ELR (cell line): ENCODE data around the gene WDTC1.
"Not testable (repeated sequence)": the region's sequence is repeated elsewhere in the genome, so short reads cannot be mapped to it uniquely, and the experiment has no call there.

Source experiments
- DNase-seq: peaks from one replicate; pipeline ENCODE4 v3.0.0-alpha.2; 2015; ENCODE audit warnings: low read depth

WDTC1 gene

DNA sequence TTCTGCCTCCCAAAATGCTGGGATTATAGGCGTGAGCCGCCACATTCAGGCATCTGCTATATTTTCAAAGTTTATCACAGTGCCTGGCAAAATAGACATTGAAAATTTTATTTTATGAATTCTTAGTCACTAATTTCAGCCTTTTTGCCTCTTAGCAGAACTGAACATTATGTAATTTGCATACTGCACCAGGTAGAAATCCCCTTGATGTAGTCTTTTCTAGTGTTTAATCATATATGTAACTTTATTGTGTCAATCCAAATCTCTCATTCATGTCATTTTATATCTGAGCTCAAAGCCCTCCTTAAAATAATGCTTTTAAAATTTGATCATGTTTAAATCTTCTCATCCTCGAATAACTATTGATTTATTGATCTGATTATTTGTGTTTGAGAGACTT, 19.2 kb downstream of the WDTC1 start:
- DNase-seq = no peak

DNA sequence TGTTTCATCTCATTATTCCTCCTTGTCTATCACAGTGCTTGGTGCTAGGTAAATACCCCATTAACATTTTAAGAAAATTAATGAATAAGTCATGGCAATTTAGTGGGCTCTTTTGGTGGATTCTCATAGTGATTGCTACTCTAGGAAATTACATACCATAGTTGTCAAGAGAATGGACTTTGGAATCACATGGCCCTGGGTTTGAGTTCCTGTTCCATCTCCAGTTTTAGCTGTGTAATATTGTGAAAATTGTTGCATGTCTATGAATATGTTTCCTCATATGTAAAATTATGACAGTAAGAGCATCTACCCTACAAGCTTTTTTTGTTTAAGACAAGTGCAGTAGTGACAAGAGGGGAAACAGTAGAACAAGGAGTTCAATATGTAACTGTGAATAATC, 20.7 kb downstream of the WDTC1 start:
- DNase-seq = no peak

DNA sequence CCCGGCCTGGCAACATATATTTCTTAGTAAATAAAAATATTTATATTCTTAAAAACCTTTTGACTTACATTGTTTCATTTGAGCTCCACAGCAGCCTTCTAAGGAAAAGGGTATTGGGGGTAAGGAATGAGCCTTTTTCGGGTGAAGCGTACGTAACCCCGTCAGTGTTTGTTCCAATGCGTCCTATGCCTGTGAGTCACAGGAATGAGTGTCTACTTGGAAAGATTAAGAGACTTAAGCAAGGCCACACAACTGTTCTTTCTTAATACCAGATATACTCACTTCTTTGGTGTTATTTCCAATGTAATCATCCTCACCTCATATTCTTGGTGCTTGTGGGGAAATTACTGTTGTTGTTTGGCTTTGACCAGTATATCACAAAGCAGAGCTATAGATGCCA, 22.7 kb downstream of the WDTC1 start:
- no peak for DNase-seq

DNA sequence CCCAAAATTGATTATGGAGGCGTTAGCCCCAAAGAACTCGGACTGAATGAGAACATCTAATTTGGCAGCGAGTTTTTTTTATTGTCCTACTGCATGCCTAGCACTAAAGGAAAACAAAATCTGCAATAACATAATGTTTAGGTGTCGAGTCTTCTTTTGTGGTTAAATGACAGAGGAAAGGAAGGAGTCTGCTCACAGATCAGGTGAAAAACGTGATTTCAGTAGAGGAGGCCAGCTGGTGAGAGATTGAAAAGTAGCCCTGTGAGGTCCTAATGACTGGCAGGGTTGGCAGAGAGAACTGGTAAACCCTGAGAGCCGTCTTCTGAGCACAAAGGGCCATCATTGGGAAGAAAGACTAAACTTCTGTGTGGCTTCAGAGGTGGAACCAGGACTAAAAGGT, 24.2 kb downstream of the WDTC1 start:
- DNase-seq = no peak

DNA sequence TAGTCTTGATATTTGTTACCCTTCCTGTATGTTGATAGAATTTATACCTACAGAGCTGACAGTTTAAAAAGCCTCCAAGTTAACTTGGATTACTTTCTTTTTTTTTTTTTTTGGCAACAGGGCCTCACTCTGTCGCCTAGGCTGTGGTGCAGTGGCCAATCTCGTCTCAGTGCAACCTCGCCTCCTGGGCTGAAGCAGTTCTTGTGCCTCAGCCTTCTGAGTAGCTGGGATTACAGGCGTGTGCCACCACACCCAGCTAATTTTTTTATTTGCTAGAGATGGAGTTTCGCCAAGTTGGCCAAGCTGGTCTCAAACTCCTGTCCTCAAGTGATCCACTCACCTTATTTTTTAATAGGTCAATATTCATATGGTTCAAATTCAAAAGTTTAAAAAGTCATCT, 32.7 kb downstream of the WDTC1 start:
- no peak for DNase-seq

DNA sequence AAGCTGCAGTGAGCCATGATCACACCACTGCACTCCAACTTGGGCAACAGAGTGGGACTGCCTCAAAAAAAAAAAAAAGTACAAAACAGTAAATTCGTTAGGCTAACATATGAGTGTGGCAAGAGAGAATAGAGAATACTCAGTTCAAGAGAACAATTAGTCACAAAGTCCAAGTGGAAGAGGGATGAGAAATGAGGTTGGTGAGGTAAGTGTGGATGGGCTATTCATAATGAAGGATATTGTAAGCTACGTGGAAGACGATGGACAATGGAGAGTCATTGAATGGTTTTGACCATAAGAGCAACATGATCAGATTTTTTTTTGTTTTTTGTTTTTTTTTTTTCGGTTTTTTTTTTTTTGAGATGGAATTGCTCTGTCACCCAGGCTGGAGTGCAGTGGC, 34.8 kb downstream of the WDTC1 start:
- no peak for DNase-seq

DNA sequence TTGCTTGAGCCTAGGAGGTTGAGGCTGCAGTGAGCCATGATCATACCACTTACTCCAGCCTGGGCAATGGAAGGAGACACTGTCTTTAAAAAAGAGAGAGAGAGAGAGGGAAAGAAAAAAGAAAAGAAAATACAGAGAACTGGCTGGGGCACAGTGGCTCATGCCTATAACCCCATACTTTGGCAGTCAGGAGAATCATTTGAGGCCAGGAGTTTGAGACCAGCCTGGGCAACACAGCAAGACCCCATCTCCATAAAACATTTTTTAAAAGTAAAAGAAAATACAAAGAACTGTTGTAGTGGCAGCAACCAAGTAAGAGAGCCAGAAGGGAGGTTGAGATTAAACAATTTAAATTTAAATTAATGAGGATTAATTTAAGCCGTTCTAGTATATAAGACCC, 39.8 kb downstream of the WDTC1 start:
- DNase-seq = no peak

DNA sequence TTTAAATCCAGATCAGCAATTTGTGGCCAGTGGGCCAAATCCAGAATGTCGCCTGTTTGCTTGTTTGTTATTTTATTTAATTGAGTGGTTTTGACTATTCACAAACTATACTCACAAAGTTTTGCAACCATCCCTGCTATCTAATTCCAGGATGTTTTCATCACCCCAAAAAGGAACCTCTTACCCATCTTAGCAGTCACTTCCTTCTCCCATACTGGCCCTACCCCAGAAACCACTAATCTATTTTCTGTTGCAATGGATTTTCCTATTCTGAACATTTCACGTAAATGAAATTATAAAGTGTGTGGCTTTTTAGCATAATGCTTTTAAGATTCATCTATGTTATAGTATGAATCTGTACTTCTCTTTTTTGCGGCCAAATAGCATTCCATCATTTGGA, 41.3 kb downstream of the WDTC1 start:
- no peak for DNase-seq

DNA sequence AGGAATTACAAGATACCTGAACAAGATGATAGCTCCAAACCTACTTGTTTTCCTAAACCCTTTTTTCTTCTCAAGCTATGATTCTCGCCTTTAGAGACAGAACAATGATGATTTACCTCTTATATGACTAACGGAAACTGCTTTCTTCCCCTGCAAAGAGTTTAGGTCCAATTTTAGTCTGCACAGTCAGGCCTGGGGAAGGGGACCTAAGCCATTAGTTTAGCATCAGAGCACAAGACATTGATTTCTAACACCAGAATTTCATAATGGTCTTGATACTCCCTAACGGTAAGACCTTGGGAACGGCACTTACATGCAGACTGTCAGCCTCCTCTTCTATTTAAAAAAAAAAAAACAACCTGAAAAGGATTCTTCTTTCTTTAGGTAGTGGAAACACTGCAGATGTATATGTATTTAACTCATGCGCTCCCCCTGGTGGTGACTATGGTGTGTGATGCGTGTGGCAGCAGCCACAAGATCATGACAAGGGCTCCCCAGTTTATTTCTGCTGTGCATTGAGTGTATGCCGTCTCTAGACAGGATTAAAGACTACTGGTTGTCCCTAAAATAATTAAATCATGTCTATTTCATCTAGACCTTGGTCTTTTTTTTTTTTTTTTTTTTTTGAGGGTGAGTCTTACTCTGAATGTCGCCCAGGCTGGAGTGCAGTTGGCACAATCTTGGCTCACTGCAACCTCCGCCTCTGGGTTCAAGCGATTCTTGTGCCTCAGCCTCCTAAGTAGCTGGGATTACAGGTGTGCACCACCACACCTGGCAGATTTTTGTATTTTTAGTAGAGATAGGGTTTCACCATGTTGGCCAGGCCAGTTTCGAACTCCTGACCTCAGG, 50.2 kb downstream of the WDTC1 start:
- peak; percentile 83 for DNase-seq

DNA sequence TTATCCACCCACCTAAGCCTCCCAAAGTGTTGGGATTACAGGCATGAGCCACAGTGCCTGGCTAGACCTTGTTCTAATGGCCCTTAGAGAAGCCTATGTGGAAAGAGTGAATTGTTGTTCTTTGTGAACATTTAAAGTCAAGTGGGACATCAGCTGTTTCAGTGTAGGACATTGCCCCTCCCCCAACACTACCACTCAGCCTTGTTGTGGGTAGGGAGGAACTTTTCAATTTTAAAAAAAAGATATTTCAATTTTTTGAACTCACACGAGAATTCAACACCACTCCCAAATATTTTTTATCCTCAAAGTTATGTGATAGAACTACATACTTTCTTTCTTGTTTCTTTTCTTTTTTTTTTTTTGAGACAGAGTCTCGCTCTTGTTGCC, 50.8 kb downstream of the WDTC1 start:
- no peak for DNase-seq

DNA sequence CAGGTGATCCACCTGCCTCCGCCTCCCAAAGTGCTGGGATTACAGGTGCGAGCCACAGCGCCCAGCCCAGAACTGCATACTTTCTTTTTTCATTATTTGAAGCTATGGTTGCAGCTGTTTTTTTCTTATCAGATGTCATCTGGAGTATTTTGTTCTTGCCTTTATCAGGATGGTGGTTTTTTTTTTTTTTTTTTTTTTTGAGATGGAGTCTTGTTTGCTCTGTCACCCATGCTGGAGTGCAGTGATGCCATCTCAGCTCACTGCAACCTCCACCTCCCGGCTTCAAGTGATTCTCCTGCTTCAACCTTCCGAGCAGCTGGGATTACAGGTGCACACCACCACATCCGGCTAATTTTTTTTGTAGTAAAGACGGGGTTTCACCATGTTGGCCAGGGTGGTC, 51.4 kb downstream of the WDTC1 start:
- DNase-seq = not testable (repeated sequence)

DNA sequence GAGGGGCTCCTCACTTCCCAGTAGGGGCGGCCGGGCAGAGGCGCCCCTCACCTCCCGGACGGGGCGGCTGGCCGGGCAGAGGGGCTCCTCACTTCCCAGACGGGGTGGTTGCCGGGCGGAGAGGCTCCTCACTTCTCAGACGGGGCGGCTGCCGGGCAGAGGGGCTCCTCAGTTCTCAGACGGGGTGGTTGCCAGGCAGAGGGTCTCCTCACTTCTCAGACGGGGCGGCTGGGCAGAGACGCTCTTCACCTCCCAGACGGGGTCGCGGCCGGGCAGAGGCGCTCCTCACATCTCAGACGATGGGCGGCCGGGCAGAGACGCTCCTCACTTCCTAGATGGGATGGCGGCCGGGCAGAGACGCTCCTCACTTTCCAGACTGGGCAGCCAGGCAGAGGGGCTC, 54.7 kb downstream of the WDTC1 start:
- DNase-seq = not testable (repeated sequence)

DNA sequence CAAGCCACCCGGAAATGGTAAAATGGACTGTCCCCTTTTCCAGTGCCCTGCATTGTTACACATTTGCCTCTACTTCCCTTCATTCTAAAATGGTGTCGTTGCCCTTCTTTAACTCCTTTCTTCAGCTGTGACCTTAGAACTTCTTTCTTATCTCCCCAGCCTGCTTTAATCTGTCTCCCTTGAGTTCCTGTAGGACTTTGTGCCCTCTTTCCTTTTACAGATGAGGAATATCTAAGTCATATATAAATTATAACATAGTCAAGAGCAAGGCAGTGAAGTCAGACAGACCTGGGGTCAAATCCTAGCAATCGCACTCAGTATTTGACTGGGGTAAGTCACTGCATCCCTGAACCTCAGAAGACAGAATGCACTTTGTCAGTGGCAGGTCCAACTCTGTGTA, 56.1 kb downstream of the WDTC1 start:
- no peak for DNase-seq

DNA sequence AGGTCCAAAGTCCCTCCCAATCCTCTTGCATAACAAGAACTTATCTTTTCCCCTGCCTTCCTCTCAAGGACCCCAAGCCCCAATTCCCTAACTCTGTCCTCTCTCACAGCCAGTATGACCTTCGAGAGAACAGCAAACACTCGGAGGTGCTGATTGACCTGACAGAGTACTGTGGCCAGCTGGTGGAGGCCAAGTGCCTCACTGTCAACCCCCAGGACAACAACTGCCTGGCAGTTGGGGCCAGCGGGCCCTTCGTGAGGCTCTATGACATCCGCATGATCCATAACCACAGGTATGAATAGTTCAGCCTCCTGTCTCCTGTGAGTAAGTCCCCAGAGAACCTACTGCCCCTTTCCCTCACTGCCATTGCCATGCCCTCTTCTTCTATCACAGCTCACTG, 57.7 kb downstream of the WDTC1 start:
- DNase-seq = peak; percentile 89

DNA sequence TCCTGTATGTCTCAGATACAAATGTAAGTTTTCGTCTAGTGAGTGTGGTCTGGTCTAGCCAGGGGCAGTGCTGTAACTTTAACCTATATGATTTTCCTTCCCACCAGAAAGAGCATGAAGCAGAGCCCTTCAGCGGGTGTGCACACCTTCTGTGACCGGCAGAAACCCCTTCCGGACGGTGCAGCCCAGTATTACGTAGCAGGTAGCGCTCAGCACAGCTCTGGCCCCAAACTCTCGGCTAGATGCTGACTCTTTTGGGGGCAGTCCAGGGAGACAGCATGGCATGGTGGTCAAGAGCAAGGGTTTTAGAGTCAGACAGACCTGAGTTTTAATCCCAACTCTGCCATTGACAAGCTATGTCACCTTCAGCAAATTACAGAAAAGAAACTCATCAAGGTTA, 59.5 kb downstream of the WDTC1 start:
- no peak for DNase-seq

DNA sequence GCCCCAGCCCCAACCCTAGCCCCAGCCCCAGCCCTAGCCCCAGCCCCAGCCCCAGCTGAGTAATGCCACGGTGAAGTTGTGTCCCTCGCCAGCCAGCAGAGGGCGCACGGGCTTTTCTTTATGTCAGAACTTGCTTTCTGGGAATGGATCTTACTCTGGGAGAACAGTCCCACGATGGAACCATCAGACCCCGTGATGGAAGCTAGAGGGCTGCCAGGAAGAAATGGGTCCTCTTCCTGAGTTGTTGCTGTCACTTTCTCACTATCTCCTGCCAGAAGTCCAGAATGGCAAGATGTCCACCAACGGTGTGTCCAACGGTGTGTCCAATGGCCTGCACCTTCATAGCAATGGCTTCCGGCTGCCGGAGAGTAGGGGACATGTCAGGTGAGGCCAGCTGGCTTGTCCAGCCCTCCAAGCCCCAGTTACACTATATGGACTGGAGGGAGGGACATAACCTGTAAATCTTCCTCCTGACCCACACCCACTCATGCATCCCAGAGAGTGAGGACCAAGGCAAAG, 62.4 kb downstream of the WDTC1 start:
- DNase-seq = peak; percentile 73

DNA sequence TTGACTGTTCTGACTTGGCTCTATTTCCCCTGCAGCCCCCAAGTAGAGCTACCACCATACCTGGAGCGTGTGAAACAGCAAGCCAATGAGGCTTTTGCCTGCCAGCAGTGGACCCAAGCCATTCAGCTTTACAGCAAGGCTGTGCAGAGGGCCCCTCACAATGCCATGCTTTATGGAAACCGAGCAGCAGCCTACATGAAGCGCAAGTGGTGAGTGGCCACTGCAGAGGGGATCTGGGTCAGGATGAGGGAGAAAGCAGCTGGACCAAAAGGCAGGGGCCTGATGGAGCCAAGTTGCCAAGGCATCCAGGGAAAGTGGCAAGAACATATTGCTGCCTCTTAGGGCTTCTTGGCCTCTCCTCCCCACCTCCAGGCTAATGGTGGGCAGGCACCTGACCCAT, 63.5 kb downstream of the WDTC1 start:
- no peak for DNase-seq

DNA sequence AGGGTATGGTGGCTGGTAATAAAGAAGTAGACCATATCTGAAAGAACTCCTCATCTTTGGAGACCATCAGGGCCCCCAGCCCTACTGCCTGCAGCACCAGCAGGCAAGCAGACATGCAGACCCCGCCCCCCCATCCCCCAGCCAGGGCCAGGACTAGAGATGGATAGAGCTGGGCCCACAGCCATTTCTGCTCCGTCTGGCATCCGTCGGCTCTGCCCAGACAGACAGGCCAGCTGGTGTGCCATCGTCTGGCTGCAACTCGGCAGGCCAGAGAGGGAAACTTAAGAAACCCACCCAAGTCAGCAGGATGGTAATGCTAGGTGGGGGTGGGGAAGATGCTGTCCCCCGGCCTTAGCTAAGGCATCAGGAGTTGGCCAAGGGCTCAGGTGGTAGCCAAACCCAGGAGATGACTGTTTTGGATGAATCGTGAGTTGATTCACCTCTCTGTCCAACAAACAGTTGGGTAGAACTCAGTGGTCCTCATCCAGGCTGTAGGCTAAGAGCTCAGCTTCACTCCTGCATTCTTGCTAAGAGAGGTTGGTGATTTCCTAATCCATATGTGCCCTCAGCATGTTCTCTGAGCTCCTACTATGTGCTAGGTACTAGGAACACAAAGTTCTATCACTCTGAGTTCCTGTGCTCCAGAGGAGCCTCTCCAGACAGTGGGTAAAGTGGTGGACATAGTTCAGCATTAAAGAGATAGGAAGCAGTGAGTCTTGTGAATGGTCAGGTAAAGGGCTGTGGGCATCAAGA, 64.4 kb downstream of the WDTC1 start:
- DNase-seq = peak; percentile 39

DNA sequence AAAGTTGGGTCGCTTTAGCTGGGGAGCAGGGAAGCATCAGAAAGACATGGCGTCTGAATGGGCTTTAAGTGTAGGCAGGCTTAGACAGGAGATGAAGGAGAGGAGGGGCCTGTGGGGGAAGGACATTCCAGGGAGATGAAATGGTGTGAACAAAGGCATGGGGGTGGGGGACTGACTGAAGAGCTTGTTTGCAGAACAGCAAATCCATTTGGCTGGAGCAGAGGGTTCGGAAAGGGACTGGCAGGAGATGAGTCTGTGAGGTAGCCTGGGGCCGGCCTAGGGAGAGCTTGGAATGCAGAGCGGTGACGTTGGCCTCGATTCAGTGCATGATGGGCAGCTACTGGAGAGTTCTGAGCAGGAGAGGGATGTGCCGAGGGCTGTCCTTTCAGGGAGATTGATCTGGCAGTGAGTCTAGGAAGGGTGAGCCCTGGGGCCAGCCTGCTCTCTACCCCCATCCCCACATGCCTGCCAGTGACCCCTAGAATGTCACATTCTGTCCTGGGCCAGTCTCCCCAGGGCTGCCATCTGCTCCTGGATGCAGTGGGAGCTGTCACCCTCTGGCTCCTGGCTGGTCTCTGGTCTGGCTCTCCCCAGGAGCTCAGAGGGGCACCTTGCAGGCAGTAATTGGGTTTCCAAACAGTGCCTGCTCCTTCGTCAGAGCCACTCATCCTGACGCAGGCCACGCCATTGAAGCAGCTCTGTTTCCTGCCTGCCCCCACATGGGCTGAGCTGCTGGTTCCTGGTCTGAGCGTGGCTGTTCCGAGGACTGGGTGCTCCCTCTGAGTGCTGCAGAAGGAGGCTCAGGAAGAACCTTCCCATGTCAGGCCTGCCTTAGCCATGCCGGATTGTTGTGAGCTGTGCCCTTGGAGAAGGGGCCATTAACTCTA, 65.2 kb downstream of the WDTC1 start:
- peak; percentile 98 for DNase-seq

DNA sequence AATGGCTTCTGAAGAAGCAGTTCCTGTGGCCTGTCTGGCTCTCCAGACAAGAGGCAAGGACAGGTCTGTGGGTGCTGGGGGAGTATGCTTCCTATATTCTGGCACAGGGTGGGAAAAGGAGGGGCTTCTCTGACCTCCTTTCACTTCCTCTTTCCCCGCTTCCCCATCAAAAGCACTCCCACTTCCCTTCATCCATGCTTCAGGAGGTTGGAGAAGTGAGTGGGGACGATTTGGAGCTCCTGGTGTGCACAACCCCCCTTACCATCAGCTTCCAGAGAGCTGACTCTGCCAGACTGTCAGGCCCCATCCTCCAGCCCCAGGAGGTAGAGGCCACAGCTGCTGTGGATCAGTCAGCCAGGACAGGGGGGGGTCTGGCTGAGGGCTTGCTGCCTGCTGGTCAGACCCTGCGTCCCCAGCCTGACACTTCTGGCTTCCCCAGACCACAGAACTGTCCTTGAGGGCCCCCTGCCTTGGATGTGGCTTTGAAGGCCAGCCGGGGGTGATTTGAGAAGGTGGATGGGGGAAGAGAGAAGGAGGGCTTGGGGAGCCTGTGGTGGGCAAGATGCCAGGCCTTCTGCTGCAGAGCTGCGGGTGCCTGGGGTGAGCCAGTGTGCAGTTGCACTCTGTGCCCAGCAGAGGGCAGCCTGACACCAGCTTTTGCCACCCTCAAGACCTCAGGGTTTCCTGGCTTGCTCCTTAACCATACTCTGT, 66.1 kb downstream of the WDTC1 start:
- DNase-seq = peak; percentile 83

DNA sequence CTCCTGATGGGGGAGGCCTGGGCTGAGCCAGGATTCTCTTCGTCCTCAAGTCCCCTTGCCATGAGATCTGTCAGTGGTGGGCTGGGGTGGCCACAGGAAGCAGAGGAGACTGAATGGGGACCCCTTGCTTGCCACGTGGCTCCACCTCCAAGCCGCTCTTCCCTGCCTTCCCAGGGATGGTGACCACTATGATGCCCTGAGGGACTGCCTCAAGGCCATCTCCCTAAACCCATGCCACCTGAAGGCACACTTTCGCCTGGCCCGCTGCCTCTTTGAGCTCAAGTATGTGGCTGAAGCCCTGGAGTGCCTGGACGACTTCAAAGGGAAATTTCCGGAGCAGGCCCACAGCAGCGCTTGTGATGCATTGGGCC, 66.6 kb downstream of the WDTC1 start:
- DNase-seq = no peak
